Upper lobe of left lung (tissue), 4 donors: ENCODE measurements around the gene YWHAB.

Experiments used
- EP300 ChIP-seq, 4 donors: sonication (generic); formaldehyde crosslinking; IDR thresholded peaks; one replicate each; pipeline ENCODE4 v1.5.1; 2017; ENCODE audit warnings: antibody characterized with exemption in 4 of 4, control low read depth in 2 of 4
- TF ChIP-seq, protein P1 (sequence below), 6 experiments: fragments of 450-650 bp in 4 of 6; fragments of 200-600 bp in 2 of 6; sonication (generic) in 2 of 6; IDR thresholded peaks; one replicate each; pipeline ENCODE4 v1.5.1; 2016 to 2019; ENCODE audit warnings: antibody characterized with exemption in 6 of 6

DNA sequence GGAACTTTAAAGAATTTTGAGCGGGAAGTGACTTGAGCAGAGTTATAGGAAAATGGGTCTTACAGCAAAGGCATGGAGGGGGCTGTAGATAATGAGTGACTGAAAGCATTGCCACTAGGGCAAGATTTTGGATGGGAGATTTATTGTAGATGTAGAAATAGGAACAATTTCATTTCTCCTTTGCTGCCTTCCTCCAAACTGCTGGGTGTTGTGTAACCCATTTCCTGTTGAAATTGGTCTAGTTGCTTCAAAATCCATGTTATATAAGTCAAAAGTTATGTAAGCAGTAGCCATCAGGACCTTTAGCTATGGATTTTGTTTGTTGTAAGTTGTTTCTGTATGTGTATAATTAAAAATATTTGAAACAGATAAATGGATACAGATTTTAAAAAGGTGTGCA, 11.1 kb downstream of the YWHAB start:
- TF ChIP-seq, protein P1, sequence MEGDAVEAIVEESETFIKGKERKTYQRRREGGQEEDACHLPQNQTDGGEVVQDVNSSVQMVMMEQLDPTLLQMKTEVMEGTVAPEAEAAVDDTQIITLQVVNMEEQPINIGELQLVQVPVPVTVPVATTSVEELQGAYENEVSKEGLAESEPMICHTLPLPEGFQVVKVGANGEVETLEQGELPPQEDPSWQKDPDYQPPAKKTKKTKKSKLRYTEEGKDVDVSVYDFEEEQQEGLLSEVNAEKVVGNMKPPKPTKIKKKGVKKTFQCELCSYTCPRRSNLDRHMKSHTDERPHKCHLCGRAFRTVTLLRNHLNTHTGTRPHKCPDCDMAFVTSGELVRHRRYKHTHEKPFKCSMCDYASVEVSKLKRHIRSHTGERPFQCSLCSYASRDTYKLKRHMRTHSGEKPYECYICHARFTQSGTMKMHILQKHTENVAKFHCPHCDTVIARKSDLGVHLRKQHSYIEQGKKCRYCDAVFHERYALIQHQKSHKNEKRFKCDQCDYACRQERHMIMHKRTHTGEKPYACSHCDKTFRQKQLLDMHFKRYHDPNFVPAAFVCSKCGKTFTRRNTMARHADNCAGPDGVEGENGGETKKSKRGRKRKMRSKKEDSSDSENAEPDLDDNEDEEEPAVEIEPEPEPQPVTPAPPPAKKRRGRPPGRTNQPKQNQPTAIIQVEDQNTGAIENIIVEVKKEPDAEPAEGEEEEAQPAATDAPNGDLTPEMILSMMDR (IDR thresholded peaks at IDR 0.05) = no peak
- no peak for TF ChIP-seq EP300 (IDR thresholded peaks at IDR 0.05)
